Endothelial cell of umbilical vein (primary cell): ENCODE measurements around the gene SULT4A1. TPM values are rescaled to one million over a fixed set of nuclear protein-coding genes. Genes with fewer than 3 reads are reported as not detected.

Experiments
- BruUV-seq: library from RNA; stranded (reverse); fragments of 400-500 nt; replicated peaks from 2 replicates; lab custom pipeline; 2021; lab: Mats Ljungman, UMichigan
- CTCF ChIA-PET: fragments of 300-600, 350-600 bp; sonication (Branson Sonifier 250); formaldehyde crosslinking; loops from one replicate; lab custom pipeline; 2021; ENCODE audit warnings: antibody characterized with exemption, inconsistent platforms; lab: Charles Lee
- POLR2A ChIA-PET: fragments of 300-600, 350-600 bp; sonication (Branson Sonifier 250); formaldehyde crosslinking; loops from one replicate; lab custom pipeline; 2021; ENCODE audit warnings: antibody characterized with exemption, inconsistent platforms; lab: Charles Lee
- DNase-seq: peaks from one replicate; pipeline ENCODE4 v3.0.0-alpha.2; 2011; ENCODE audit warnings: low read depth, low spot score
- FAIRE-seq: peaks from 2 replicates; lab custom pipeline; 2011; peaks lifted over from hg19 to GRCh38; lab: Jason Lieb, UNC
- H2AFZ ChIP-seq: 2 replicates; pipeline ENCODE4 v1.6.0; 2012; ENCODE audit warnings: low read depth, low read length, control low read depth, inconsistent platforms
- H3K27ac ChIP-seq: 2 replicates; pipeline ENCODE4 v1.5.1; 2011; ENCODE audit warnings: low read depth, mild to moderate bottlenecking, control low read depth, low read length, moderate library complexity; ENCODE audit not compliant: insufficient read depth
- H3K27me3 ChIP-seq, 2 experiments: 2 replicates each; pipeline versions ENCODE4 v1.6.0 to v1.6.1; 2011; ENCODE audit warnings: low read length in 2 of 2, mixed read lengths in 1 of 2; ENCODE audit not compliant: control insufficient read depth in 2 of 2, insufficient read depth in 2 of 2
- H3K36me3 ChIP-seq, 2 experiments: 2 replicates in 1 of 2; 3 replicates in 1 of 2; pipeline ENCODE4 v1.5.1; 2011; ENCODE audit warnings: low read length in 2 of 2, mild to moderate bottlenecking in 1 of 2, moderate library complexity in 1 of 2; ENCODE audit not compliant: control insufficient read depth in 2 of 2, insufficient read depth in 2 of 2; ENCODE audit errors: extremely low read depth in 1 of 2
- H3K4me1 ChIP-seq: 3 replicates; pipeline ENCODE4 v1.5.1; 2011; ENCODE audit warnings: mild to moderate bottlenecking, low read length; ENCODE audit not compliant: control insufficient read depth, insufficient read depth; ENCODE audit errors: extremely low read depth
- H3K4me2 ChIP-seq: 2 replicates; pipeline ENCODE4 v1.6.1; 2011; ENCODE audit warnings: low read length, control low read depth, mixed read lengths; ENCODE audit not compliant: insufficient read depth
- H3K4me3 ChIP-seq, 3 experiments: fragments of 200-600 bp in 1 of 3; sonication (generic), shearing (Covaris generic) in 1 of 3; replicated peaks in 1 of 3; 2 replicates each; pipeline ENCODE4 v1.5.1; 2011 to 2016; ENCODE audit warnings: control low read depth in 3 of 3, low read length in 3 of 3, mild to moderate bottlenecking in 2 of 3, inconsistent platforms in 1 of 3, low read depth in 1 of 3, moderate library complexity in 1 of 3; ENCODE audit not compliant: insufficient read depth in 1 of 3
- H3K79me2 ChIP-seq: 2 replicates; pipeline ENCODE4 v1.6.0; 2012; ENCODE audit warnings: low read length, inconsistent platforms; ENCODE audit not compliant: control insufficient read depth, insufficient read depth
- H3K9ac ChIP-seq: replicated peaks from 2 replicates; pipeline ENCODE3; 2011; ENCODE audit warnings: low read length, control low read depth; ENCODE audit not compliant: insufficient read depth; ENCODE audit errors: extremely low read depth
- H3K9me1 ChIP-seq: replicated peaks from 3 replicates; pipeline ENCODE4 v1.6.0; 2011; ENCODE audit warnings: mild to moderate bottlenecking, low read length; ENCODE audit not compliant: control insufficient read depth, insufficient read depth; ENCODE audit errors: extremely low read depth
- H3K9me3 ChIP-seq: replicated peaks from 2 replicates; pipeline ENCODE4 v1.5.1; 2012; ENCODE audit warnings: low read length, inconsistent platforms; ENCODE audit not compliant: control insufficient read depth, insufficient read depth
- H4K20me1 ChIP-seq: replicated peaks from 2 replicates; pipeline ENCODE3; 2011; ENCODE audit warnings: mild to moderate bottlenecking, low read length; ENCODE audit not compliant: control insufficient read depth, insufficient read depth; ENCODE audit errors: extremely low read depth
- EZH2 ChIP-seq: IDR thresholded peaks from 2 replicates; pipeline ENCODE4 v1.6.1; 2012; ENCODE audit warnings: borderline replicate concordance, low read depth, mild to moderate bottlenecking, moderate library complexity, low read length, inconsistent platforms; ENCODE audit not compliant: severe bottlenecking
- FOS ChIP-seq: IDR thresholded peaks from 2 replicates; pipeline ENCODE4 v1.6.1; 2011; ENCODE audit warnings: mild to moderate bottlenecking, low read length, moderate library complexity, borderline replicate concordance; ENCODE audit not compliant: insufficient read depth
- GATA2 ChIP-seq: IDR thresholded peaks from 2 replicates; pipeline ENCODE4 v1.7.0; 2011; ENCODE audit warnings: low read depth, mild to moderate bottlenecking, moderate library complexity, mixed read lengths, low read length; ENCODE audit not compliant: insufficient read length, insufficient read depth
- JUN ChIP-seq: IDR thresholded peaks from 2 replicates; pipeline ENCODE4 v1.6.1; 2011; ENCODE audit warnings: borderline replicate concordance, low read depth; ENCODE audit not compliant: insufficient read length, insufficient read depth
- MYC ChIP-seq: IDR thresholded peaks from one replicate; pipeline ENCODE4 v1.6.1; 2011; ENCODE audit warnings: mild to moderate bottlenecking, low read depth, low read length
- POLR2A ChIP-seq: IDR thresholded peaks from 2 replicates; pipeline ENCODE4 v1.6.1; 2012; ENCODE audit warnings: low read depth, mild to moderate bottlenecking, control low read depth, low read length
- POLR2AphosphoS5 ChIP-seq: IDR thresholded peaks from 2 replicates; pipeline ENCODE4 v1.6.1; 2012; ENCODE audit warnings: low read depth, mild to moderate bottlenecking, control low read depth, low read length, moderate library complexity; ENCODE audit not compliant: insufficient read depth
- dilution Hi-C: fragments of 300-500 bp; cut with MboI; formaldehyde crosslinking; loops from one replicate; pipeline ENCODE4 v1.15.0; 2019; ENCODE audit warnings: low sequenced_read_pairs; ENCODE audit not compliant: extremely low pct_ligation_motif_present
- intact Hi-C: fragments of 100-400 bp; cut with micrococcal nuclease; formaldehyde crosslinking; loops from one replicate; pipeline ENCODE4 v1.10.0; 2022
- polyA plus RNA-seq, 4 experiments: library from polyadenylated mRNA; depleted of rRNA in 3 of 4; stranded (reverse) in 3 of 4; unstranded in 1 of 4; fragments of >200 nt; gene quantifications; 2 replicates each; pipeline versions ENCODE4 v1.2.1 to v1.2.3, GENCODE V29; 2011 to 2012; ENCODE audit warnings: missing spikeins in 1 of 4
- total RNA-seq: library from RNA; stranded (reverse); gene quantifications from 2 replicates; pipeline ENCODE4 v1.2.3, GENCODE V29; 2021
- TF ChIP-seq, protein P1 (sequence below), 2 donors: IDR thresholded peaks; 1 replicate in 1 of 2; 2 replicates in 1 of 2; pipeline ENCODE4 v1.5.1; 2011; ENCODE audit warnings: low read length in 2 of 2, mild to moderate bottlenecking in 2 of 2, moderate library complexity in 2 of 2, control low read depth in 1 of 2, inconsistent platforms in 1 of 2, low read depth in 1 of 2; ENCODE audit not compliant: insufficient read depth in 1 of 2; ENCODE audit errors: extremely low read depth in 1 of 2
- TF ChIP-seq, protein P2 (sequence below): IDR thresholded peaks from 2 replicates; pipeline ENCODE4 v1.6.1; 2011; ENCODE audit not compliant: insufficient read depth, insufficient read length

SULT4A1 gene
- total and polyA plus RNA-seq, 2 donors (not counting 3 experiments of a cell fraction or from before 2014, with no cell fraction given), result 0.48 TPM; not detected in 1

DNA sequence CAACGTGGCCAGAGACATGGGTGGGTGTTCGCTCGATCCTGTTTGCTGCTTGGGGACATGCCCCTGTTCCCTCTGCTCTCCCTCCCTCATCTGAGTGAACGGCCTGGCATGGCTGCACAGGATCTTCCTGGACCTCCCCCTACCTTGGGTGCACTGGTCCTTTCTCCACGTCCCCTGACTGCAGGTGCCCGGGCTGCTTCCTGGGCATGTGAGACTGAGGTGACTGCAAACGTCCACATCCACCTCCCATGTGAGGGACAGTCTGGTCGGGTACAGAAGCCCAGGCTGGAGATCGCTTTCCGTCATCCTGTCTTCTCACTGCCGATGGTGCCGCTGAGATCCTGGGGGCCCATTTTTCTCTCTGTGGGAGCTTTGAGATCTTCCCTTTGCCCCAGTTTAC is 11.8 kb downstream of the SULT4A1 start:
- no peak overlapping the region for H2AFZ ChIP-seq
- no peaks in the 10 kb centered on the region for H3K36me3 ChIP-seq
- no peak overlapping the region for H3K4me2 ChIP-seq
- H3K4me1 ChIP-seq, result peaks cover 11% of the 10 kb centered on the region
- no peak for FAIRE-seq
- no peak overlapping the region for H3K9ac ChIP-seq
- H3K4me3 ChIP-seq, result no peak overlapping the region
- CTCF ChIA-PET, result no interaction called here
- no peak overlapping the region for H3K27ac ChIP-seq
- H3K79me2 ChIP-seq, result no peaks in the 10 kb centered on the region
- no peaks in the 10 kb centered on the region for H3K9me3 ChIP-seq
- intact Hi-C loops (no loop called here), dilution Hi-C loops (no loop called here)
- no TSS peak for BruUV-seq
- no peaks in the 10 kb centered on the region for H4K20me1 ChIP-seq
- POLR2A ChIA-PET, result no interaction called here
- DNase-seq, result no peak
- no peaks in the 10 kb centered on the region for H3K9me1 ChIP-seq
- H3K27me3 ChIP-seq, result no peaks in the 10 kb centered on the region
- TF ChIP-seq MYC, result no peak
- TF ChIP-seq POLR2AphosphoS5, result no peak
- TF ChIP-seq EZH2, result no peak
- no peak for TF ChIP-seq POLR2A
- TF ChIP-seq, protein P1, sequence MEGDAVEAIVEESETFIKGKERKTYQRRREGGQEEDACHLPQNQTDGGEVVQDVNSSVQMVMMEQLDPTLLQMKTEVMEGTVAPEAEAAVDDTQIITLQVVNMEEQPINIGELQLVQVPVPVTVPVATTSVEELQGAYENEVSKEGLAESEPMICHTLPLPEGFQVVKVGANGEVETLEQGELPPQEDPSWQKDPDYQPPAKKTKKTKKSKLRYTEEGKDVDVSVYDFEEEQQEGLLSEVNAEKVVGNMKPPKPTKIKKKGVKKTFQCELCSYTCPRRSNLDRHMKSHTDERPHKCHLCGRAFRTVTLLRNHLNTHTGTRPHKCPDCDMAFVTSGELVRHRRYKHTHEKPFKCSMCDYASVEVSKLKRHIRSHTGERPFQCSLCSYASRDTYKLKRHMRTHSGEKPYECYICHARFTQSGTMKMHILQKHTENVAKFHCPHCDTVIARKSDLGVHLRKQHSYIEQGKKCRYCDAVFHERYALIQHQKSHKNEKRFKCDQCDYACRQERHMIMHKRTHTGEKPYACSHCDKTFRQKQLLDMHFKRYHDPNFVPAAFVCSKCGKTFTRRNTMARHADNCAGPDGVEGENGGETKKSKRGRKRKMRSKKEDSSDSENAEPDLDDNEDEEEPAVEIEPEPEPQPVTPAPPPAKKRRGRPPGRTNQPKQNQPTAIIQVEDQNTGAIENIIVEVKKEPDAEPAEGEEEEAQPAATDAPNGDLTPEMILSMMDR (IDR thresholded peaks at IDR 0.05; ENCODE audit: extremely low read depth in 1 of 2, insufficient read depth in 1 of 2, low read depth in 1 of 2, low read length in 2 of 2), result no peak
- no peak for TF ChIP-seq GATA2

DNA sequence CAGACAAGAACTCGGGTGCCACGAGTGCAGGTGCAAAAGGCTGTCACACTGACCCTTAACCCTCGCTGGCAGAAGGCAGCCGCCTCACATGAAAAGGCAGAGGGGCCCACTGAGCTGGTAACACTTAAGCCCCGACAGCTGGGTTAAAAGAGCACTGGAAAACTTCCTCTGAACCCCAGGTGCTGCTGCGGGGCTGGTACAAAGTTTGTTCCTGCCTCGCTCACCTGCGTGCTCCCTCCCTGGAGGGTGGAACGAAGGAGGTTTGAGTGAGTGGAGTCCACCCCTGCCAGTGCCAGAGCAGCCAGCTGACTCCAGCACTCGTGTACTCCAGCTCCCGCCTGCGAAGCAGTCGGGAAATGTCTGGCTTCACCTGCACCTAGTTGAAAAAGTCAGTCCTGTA is 12.6 kb downstream of the SULT4A1 start:
- dilution Hi-C loops, result no loop called here
- H3K9ac ChIP-seq, result no peak overlapping the region
- no peak overlapping the region for H3K4me2 ChIP-seq
- H3K79me2 ChIP-seq, result no peaks in the 10 kb centered on the region
- peaks cover 11% of the 10 kb centered on the region for H3K4me1 ChIP-seq
- no peaks in the 10 kb centered on the region for H4K20me1 ChIP-seq
- no peaks in the 10 kb centered on the region for H3K36me3 ChIP-seq
- no peaks in the 10 kb centered on the region for H3K9me1 ChIP-seq
- no peak overlapping the region for H3K4me3 ChIP-seq
- H3K9me3 ChIP-seq, result no peaks in the 10 kb centered on the region
- no peak overlapping the region for H3K27ac ChIP-seq
- H3K27me3 ChIP-seq, result no peaks in the 10 kb centered on the region
- intact Hi-C loops, result no loop called here
- no peak for TF ChIP-seq POLR2AphosphoS5
- no peak for TF ChIP-seq FOS
- TF ChIP-seq JUN, result no peak
- TF ChIP-seq, protein P1 (IDR thresholded peaks at IDR 0.05; ENCODE audit: extremely low read depth in 1 of 2, insufficient read depth in 1 of 2, low read depth in 1 of 2, low read length in 2 of 2), result no peak
- TF ChIP-seq, protein P2, sequence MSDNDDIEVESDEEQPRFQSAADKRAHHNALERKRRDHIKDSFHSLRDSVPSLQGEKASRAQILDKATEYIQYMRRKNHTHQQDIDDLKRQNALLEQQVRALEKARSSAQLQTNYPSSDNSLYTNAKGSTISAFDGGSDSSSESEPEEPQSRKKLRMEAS, result no peak
- no peak for TF ChIP-seq MYC
- TF ChIP-seq EZH2, result no peak
- TF ChIP-seq POLR2A, result no peak
- no peak for TF ChIP-seq GATA2
- FAIRE-seq (no peak), DNase-seq (no peak)
- BruUV-seq, result no TSS peak
- CTCF ChIA-PET, result interaction anchor here (2.0 kb wide), 1 partner anchor 576 kb away, joined by 9 read pairs; no protein-coding TSS in a partner anchor
- H2AFZ ChIP-seq, result no peak overlapping the region
- POLR2A ChIA-PET, result no interaction called here
